IPS-NIHi11 (cell line): ENCODE data around the gene SLC16A12.
A peak's percentile ranks its signal among the peaks of the same experiment; 100 is the strongest.

Source experiments
- DNase-seq: peaks from one replicate; pipeline ENCODE4 v3.0.0; 2012; ENCODE audit warnings: mixed read lengths, low spot score

SLC16A12 gene

DNA sequence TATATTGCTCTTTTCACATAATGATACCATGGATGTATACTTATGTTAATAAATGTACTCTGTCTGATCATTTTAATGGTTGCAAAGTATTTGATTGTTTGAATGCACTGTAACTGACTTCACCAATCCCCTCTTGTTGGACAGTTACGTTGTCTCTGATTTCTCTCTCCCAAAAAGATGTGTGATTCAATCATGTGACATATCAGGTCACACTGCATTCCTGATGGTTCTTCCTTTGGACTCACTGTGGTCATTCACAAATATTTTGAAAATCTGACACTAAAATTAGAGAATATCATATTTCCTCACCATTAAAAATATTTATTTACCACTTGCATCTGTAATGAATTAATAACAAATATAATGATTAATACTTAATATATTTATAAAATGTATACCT lies 22.2 kb downstream of the SLC16A12 start:
- no peak for DNase-seq

GRCh38 chr10:89505640-89506275 lies 29.6 kb downstream of the SLC16A12 start:
- DNase-seq = no peak

DNA sequence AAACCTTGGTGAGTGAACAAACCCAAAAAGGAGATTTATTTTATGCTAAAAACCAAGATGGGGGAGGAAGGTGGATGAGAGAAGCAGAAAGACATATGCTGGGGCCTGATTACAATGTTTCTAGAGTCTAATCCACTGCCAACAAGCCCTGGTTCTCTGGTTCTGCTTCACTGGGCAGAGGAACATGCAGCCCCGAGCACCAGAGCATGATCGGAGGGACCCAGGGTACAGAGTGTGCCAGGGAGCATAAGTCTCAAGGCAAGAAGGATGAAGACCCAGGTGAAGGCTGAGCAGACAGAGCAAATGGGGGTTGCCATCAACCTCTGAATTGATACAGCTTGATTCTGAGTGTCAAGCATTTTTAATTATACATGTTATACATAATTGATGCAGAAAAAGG lies 30.7 kb downstream of the SLC16A12 start:
- DNase-seq = no peak

DNA sequence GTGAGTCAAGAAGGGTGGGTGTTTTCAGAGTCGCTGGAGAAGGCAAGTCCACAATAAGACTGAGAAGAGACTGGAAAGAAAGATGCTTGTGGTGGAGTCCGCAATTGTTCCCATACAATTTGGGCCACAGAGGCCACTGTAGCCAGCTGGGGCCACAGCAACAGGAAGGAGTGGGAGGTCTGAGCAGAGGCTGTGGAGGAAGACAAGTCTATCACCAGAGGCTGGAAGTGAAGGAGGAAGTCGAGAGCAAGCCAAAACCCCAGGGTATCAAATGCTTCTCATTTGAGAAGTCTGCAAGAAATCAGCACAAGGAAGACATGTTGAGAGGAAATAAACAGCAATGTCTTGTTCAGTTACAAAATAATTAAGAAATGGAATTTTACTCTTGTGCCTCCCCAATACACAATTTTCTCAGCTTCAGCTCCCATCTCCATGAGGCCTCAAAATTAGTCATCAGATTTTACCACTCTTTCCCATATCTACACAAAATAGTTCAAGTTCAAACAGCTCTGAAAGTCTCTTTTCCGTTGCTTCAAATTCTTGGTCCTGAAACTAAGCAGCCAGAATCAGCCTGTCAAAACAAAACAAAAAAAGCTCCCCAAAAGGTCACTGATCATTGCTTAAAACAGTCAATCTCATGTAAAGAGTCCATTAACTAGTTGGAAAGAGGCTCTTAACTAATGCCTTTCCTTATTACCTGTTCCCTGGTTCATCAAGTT lies 31.6 kb downstream of the SLC16A12 start:
- no peak for DNase-seq

DNA sequence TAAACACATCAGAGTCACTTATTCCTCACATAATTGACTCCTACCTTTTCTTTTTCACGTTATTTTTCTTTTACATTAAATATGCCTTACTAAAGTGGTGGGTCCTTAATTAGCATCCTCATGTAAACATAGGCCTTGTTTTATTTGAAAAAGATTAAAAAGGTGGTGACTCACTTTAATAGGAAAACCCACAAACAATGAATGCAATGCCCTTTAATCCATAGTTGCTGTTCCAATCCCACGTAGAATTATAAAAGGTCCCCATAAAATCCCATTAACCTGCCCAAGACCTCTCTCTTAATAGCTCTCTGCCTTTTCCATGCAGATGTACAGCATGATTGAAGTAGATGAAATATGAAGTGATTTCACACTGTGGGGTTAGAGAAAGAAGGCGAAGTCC lies 32.2 kb downstream of the SLC16A12 start:
- no peak for DNase-seq

GRCh38 chr10:89502549-89502948 lies 32.8 kb downstream of the SLC16A12 start:
- no peak for DNase-seq

DNA sequence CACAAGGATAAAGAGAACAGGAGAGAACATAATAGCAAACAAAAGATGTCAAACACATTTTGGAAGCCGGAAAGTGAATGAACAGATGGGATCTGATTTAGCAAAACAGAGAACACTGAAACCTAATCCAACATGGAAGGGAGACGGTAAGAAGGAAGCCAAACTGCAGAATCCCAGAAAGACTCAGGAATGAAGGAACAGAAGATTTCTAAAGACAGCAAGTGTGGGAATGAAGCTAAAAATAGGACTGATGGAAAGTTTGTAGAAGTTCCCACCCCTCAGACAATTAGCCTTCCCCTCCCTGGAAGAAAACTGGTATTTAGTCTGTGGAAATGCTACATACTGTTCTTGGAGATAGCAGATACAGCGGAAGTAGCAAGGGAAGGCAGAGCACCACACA lies 40.8 kb downstream of the SLC16A12 start:
- no peak for DNase-seq

DNA sequence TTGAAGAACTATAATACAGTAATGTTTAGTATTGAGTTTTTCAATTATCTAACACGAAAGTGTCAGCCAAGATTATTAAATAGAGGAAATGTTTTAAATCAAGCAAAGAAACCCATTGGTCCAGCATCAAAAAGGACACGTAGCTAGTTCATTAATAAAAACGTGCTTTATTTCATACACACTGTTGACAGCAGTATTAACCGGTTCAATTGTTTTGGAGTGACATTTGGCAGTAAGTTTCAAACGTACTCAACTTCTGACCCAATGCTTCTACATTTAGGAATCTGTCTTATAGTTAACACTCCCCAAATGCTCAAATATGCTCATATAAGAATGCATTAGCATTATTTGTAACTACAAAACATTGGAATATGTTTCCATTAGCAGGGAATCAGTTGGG lies 41.3 kb downstream of the SLC16A12 start:
- DNase-seq = no peak

DNA sequence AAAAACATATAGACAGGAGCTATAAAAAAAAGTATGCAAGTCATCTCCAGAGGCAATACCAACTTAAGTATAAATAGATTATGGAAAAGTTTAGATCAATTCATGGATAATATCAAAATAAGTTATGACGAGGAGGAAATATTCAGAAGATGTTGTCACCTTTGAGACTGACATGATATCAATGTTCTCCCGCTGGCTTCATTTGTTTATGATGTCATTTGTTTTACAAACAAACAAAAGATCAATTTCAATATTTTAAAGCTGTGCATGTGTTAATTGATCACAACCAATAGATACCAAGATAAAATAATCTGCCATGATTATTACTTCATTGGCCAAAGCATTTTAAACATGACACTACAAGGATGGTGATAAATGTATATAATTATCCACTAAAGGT lies 43.5 kb downstream of the SLC16A12 start:
- no peak for DNase-seq

GRCh38 chr10:89490596-89491335 lies 44.6 kb downstream of the SLC16A12 start:
- no peak for DNase-seq

GRCh38 chr10:89482256-89482655 lies 53.1 kb downstream of the SLC16A12 start:
- no peak for DNase-seq

DNA sequence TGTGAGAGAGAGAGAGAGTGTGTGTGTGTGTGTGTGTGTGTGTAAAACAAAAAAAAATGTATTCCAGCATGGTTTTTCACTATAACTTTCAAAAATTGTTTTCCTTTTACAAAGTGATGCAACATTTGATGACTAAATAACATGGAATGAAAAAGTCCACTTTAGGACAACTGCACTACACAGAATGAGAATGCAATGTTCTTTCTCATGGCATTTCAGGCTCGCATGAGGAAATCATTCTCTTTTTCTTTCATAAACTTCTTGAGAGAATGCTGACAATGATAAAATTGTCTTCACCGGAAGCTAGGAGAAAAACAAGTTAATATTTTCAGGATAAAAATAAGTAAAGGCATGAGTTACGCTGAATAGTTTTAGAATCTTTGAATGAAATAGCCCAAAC lies 53.7 kb downstream of the SLC16A12 start:
- no peak for DNase-seq

DNA sequence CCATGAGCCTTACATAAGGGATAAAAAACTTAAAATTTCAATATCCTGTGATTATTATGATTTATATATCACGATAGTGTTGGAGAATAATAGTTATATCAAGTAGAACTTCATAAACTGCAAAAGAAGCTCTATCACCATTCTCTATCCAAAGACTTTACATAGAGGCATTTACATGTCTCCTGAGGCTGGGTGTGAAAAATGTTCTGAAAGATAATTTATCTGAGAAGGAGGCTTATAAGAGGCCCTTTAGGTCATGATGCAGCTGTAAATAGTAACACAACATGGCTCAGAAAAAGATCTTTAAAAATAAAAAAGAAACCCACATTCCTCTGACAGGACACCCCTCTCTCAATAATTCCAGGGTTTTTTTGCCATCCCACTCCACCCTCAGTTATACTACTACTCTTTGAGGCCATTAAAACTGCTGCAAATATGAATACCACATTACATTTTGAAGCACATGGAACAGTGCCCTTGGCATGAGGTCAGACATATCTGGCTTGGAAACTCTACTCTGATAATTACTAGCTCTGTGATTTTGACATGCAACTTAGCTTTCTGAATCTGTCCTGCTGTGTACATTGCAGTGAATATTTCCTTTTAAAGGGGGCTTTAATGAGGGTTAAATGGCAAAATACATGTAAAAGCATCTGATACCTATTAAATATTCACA lies 55.5 kb downstream of the SLC16A12 start:
- DNase-seq = no peak

GRCh38 chr10:89478739-89479654 lies 56.4 kb downstream of the SLC16A12 start:
- DNase-seq = no peak

DNA sequence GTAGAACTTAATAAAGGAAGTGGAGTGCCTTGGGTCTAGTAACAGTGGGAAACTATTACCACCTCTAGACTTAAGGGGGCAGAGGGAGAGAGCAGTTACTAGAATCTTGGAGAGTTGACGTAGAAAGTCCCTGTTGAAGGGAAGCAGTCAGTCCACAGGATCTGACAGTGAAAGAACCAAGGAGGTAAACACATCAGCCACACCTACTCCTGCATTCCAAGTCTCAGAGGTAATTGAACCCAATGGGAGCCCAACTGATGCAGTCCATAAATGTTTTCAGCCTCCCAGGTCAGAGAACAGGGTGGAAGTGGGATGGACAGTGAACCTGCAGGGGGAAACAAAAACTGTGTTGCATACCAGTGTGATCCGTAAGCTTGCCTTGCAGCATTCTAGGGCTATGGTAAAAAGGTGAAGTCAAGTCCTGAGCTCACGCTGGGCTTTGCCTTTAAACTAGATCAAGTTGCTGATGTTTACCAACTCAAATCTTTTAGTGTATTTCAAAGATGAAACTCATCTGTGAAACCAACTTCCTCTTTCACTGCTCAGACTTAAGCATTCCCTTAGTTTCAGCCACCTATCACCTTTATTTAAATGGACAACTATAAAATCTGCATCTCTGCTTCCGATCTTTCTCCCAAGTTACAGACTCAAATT lies 57.2 kb downstream of the SLC16A12 start:
- peak; percentile 64 for DNase-seq

GRCh38 chr10:89476150-89476549 lies 59.2 kb downstream of the SLC16A12 start:
- DNase-seq = no peak

DNA sequence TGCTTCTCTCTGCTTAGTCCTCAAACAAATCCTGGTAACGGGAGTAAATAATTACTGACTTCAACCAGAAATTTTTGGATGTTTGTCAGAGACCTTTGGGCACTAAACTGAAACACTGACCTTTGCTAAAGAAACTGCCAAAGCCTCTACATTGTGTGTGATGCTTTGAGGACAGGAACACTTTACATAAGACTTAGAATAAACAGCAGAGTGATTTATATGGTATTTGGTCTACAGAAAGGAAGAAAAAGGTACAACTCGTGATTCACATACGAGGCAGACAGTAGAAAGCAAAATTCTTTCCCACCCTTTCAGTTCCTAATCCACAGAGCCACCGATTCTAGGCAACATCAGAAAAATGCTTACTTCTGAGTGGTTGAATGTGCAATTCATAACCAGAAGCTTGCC lies 59.8 kb downstream of the SLC16A12 start:
- no peak for DNase-seq

DNA sequence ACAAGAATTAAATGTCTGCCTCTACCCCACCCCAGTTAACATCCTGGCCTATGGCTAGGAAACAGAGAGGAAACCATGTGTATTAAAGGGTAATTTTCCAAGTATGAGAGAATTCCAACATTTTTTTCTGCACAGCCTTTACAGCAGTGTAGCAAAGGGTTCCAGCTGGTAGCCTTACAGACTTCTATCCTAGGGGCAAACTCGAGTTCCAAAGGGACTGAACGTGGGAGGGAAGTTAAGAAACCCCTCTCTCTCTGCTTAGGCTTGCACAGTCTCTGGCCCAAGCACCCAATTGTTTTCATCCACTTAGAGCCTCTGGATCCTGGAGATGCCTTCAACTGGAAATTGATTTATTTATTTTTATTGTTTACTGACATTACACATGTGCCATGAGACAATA lies 60.3 kb downstream of the SLC16A12 start:
- no peak for DNase-seq

DNA sequence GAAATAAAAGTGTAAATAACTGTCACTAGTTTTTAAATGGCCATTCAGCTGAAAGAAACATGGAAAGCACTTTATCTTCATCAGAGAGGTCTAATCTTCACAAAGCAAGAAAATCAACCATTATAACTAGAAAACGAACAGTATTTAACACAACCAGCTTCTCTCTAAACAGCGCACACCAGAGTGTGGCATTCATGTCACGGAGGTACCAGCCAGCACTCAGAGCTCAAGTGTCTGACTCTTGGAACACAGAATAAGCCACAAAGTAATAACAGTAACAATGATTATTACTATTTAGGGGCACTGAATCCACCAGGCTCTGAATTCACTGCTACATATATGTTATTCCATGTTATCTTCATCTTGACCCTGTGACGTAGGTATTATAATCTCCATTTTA lies 60.9 kb downstream of the SLC16A12 start:
- no peak for DNase-seq

- no peak for DNase-seq
Observed at GRCh38 chr10:89471110-89471809, 64.1 kb downstream of the SLC16A12 start.
